ENCODE results near the gene TBL3.

DNA sequence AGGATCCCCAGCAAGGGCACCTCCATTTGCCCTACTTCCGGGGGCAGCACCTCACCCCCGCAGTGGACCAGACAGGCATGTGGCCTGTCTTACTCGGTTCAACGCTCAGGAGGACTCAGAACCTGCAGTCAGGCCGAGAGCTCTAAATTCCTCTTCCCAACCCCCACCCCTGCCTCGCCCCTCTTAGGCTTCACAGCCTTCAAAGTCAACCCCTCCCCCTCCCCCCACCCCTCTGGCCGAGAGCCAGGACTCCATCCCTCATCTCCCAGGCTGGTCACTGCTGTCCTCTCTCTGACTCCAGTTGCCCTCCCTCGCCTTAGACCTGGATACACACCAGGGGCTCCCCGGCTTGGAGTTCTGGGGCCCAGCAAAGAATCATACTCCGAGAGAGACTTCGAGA lies 45.6 kb upstream of the TBL3 start:
- TF ChIP-seq, protein P1, sequence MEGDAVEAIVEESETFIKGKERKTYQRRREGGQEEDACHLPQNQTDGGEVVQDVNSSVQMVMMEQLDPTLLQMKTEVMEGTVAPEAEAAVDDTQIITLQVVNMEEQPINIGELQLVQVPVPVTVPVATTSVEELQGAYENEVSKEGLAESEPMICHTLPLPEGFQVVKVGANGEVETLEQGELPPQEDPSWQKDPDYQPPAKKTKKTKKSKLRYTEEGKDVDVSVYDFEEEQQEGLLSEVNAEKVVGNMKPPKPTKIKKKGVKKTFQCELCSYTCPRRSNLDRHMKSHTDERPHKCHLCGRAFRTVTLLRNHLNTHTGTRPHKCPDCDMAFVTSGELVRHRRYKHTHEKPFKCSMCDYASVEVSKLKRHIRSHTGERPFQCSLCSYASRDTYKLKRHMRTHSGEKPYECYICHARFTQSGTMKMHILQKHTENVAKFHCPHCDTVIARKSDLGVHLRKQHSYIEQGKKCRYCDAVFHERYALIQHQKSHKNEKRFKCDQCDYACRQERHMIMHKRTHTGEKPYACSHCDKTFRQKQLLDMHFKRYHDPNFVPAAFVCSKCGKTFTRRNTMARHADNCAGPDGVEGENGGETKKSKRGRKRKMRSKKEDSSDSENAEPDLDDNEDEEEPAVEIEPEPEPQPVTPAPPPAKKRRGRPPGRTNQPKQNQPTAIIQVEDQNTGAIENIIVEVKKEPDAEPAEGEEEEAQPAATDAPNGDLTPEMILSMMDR (IDR thresholded peaks at IDR 0.05), result no peak
- no peak for TF ChIP-seq EZH2 (IDR thresholded peaks at IDR 0.05)
